Rectal smooth muscle tissue (tissue), 1 donor: ENCODE results near the gene PEX11G.
A peak's percentile ranks its signal among the peaks of the same experiment; 100 is the strongest.

Source experiments
- H3K27ac ChIP-seq: one replicate; pipeline ENCODE4 v1.7.0; 2013; ENCODE audit warnings: low read depth, low read length, inconsistent platforms
- H3K27me3 ChIP-seq: one replicate; pipeline ENCODE4 v1.7.0; 2013; ENCODE audit warnings: low read length; ENCODE audit not compliant: control insufficient read depth, insufficient read depth
- H3K36me3 ChIP-seq: one replicate; pipeline ENCODE4 v1.7.0; 2013; ENCODE audit warnings: low read length; ENCODE audit not compliant: control insufficient read depth, insufficient read depth
- H3K4me1 ChIP-seq: one replicate; pipeline ENCODE4 v1.7.0; 2013; ENCODE audit warnings: low read length; ENCODE audit not compliant: control insufficient read depth, insufficient read depth
- H3K4me3 ChIP-seq: one replicate; pipeline ENCODE4 v1.7.0; 2013; ENCODE audit warnings: low read length
- H3K9ac ChIP-seq: one replicate; pipeline ENCODE4 v1.7.0; 2013; ENCODE audit warnings: low read length

Gene PEX11G

GRCh38 chr19:7516333-7516732, 27.5 kb upstream of the PEX11G start:
- Histone ChIP-seq H3K9ac (peak overlapping the region; percentile 46), H3K27me3 (no peaks in the 10 kb centered on the region), H3K36me3 (peaks cover 2% of the 10 kb centered on the region), H3K4me1 (peaks cover 10% of the 10 kb centered on the region), H3K4me3 (peak overlapping the region; percentile 86), H3K27ac (peak overlapping the region; percentile 78)

GRCh38 chr19:7515645-7516151, 26.9 kb upstream of the PEX11G start, which contains the start of gene ZNF358:
ZNF358 (plus strand) TSS chr19:7516103; CDS start chr19:7519243, 3,140 bp downstream.
- H3K27me3 ChIP-seq, result no peaks in the 10 kb centered on the region
- peaks cover 2% of the 10 kb centered on the region for H3K36me3 ChIP-seq
- H3K27ac ChIP-seq, result peak within 1 kb of the TSS; percentile 90
- H3K9ac ChIP-seq, result peak within 1 kb of the TSS; percentile 63
- peaks cover 10% of the 10 kb centered on the region for H3K4me1 ChIP-seq
- H3K4me3 ChIP-seq, result peak within 1 kb of the TSS; percentile 86

- Histone ChIP-seq H3K27me3 (no peaks in the 10 kb centered on the region), H3K4me3 (peak overlapping the region; percentile 78), H3K36me3 (peaks cover 2% of the 10 kb centered on the region), H3K4me1 (peaks cover 10% of the 10 kb centered on the region), H3K9ac (peak overlapping the region; percentile 63), H3K27ac (peak overlapping the region; percentile 90)
Observed at GRCh38 chr19:7515110-7515644, 26.3 kb upstream of the PEX11G start.

- H3K4me3 ChIP-seq, result no peak overlapping the region
- no peaks in the 10 kb centered on the region for H3K36me3 ChIP-seq
- peaks cover 10% of the 10 kb centered on the region for H3K4me1 ChIP-seq
- no peak overlapping the region for H3K9ac ChIP-seq
- no peaks in the 10 kb centered on the region for H3K27me3 ChIP-seq
- no peak overlapping the region for H3K27ac ChIP-seq
Observed at GRCh38 chr19:7513809-7514642, 25.2 kb upstream of the PEX11G start.

- Histone ChIP-seq H3K9ac (no peak overlapping the region), H3K27ac (no peak overlapping the region), H3K4me3 (no peak overlapping the region), H3K4me1 (peaks cover 10% of the 10 kb centered on the region), H3K36me3 (no peaks in the 10 kb centered on the region), H3K27me3 (no peaks in the 10 kb centered on the region)
Observed at GRCh38 chr19:7512400-7512851, 23.6 kb upstream of the PEX11G start.

GRCh38 chr19:7509625-7510024, 20.8 kb upstream of the PEX11G start:
- H3K9ac ChIP-seq, result no peak overlapping the region

GRCh38 chr19:7507884-7508283, 19.0 kb upstream of the PEX11G start:
- Histone ChIP-seq H3K4me1 (no peaks in the 10 kb centered on the region), H3K9ac (no peak overlapping the region), H3K27ac (no peak overlapping the region), H3K36me3 (no peaks in the 10 kb centered on the region), H3K27me3 (peaks cover 3% of the 10 kb centered on the region), H3K4me3 (no peak overlapping the region)

More at GRCh38 chr19:7509625-7510024, 20.8 kb upstream of the PEX11G start:
- H3K27me3 ChIP-seq, result peaks cover 3% of the 10 kb centered on the region
- H3K4me3 ChIP-seq, result no peak overlapping the region
- no peaks in the 10 kb centered on the region for H3K36me3 ChIP-seq
- no peaks in the 10 kb centered on the region for H3K4me1 ChIP-seq
- no peak overlapping the region for H3K27ac ChIP-seq

GRCh38 chr19:7506385-7507328, 17.8 kb upstream of the PEX11G start:
- peaks cover 3% of the 10 kb centered on the region for H3K27me3 ChIP-seq
- H3K4me3 ChIP-seq, result no peak overlapping the region
- H3K9ac ChIP-seq, result no peak overlapping the region

GRCh38 chr19:7505682-7506384, 17.0 kb upstream of the PEX11G start:
- H3K36me3 ChIP-seq, result no peaks in the 10 kb centered on the region
- peaks cover 3% of the 10 kb centered on the region for H3K27me3 ChIP-seq
- H3K4me3 ChIP-seq, result peak overlapping the region; percentile 48
- H3K4me1 ChIP-seq, result no peaks in the 10 kb centered on the region
- H3K9ac ChIP-seq, result no peak overlapping the region
- H3K27ac ChIP-seq, result no peak overlapping the region

More at GRCh38 chr19:7506385-7507328, 17.8 kb upstream of the PEX11G start:
- H3K4me1 ChIP-seq, result no peaks in the 10 kb centered on the region
- no peaks in the 10 kb centered on the region for H3K36me3 ChIP-seq
- H3K27ac ChIP-seq, result no peak overlapping the region

- H3K9ac ChIP-seq, result no peak overlapping the region
- no peaks in the 10 kb centered on the region for H3K4me1 ChIP-seq
- peaks cover 3% of the 10 kb centered on the region for H3K27me3 ChIP-seq
- no peaks in the 10 kb centered on the region for H3K36me3 ChIP-seq
- no peak overlapping the region for H3K27ac ChIP-seq
- H3K4me3 ChIP-seq, result peak overlapping the region; percentile 48
Observed at GRCh38 chr19:7505288-7505681, 16.4 kb upstream of the PEX11G start.

GRCh38 chr19:7504684-7505083, 15.8 kb upstream of the PEX11G start:
- Histone ChIP-seq H3K27ac (no peak overlapping the region), H3K9ac (no peak overlapping the region), H3K4me1 (no peaks in the 10 kb centered on the region), H3K36me3 (no peaks in the 10 kb centered on the region), H3K27me3 (peaks cover 3% of the 10 kb centered on the region), H3K4me3 (no peak overlapping the region)
